ENCODE results near the gene PRRG2.
A peak's percentile ranks its signal among the peaks of the same experiment; 100 is the strongest.

The PRRG2 gene

DNA sequence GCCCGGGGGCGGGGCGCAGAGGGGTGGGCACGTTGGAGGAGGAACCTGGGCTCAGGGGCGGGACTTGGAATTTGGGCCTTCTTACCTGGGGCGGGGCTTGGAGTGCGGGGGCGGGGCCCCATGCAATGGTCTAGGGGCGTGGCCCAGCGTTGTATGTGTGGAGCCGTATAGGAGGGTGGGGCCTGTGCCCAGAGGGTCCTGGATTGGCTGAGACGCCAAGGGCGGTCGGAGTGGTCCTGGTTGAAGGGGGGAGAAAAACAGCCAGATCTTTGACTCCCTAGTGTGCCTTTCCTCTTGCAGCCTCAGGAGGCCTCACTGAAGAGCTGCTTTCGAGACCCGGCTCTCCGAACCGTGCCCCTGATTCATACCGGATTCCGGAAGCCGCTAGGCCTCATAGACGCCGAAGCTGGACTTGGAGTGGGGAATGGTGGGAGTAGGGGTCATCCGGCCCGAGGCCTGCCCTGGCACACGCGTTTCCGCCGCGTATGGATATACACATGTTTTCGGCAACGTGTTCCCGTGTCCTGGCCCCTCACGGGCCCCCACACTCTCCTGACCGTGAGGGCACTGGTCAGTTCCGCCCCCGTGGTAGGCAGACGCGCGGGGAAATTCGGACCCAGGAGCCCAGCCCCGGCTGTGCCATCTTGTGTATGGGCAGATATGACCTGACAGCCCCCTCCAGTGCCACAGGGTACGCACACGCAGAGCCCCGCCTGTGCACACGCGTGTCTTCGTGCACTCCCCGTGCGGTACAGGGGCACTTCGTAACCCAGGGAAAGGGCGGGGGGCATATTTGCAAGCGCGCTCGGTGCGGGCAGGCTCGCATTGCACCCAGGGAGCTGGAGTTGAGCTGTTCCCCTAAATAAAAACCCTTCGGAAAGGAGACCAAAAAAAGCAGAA lies 9.2 kb downstream of the PRRG2 start:
- DNase-seq = peak; percentile 91

DNA sequence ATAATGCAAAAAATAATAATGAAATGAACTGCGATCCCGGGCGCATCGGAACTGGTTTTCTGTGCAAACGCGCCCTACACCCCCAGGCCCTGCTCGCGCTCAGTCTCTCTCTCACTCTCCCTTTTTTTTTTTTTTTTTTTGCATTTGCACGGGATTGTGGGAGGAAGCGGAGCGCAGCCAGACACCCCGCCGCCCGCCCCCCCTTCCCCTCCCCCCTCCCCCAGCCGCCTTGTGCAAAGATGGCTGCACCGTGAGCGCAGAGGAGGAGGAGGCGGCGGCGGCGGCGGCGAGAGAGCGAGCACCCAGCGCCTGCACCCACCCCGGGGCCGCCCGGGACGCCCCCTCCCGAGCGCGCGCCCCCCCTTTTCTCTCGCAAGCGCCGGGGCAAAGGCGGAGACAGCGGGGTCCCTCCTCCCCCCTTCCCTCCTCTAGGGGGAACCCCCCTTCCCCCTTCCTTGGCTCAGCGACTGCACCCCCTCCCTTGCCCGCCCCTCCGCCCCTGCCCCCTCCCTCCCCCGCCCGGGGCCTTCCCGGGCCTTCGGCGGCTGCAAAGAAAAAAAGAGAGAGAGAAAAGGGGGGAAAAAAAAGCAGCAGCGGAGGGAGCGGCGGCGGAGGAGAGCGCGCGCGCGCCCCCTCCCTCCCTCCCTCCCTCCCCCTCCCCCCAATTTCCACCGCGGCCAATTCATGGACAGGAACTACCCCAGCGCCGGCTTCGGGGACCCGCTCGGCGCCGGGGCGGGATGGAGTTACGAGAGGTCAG lies 10.0 kb downstream of the PRRG2 start, which contains the start of gene PRR12:
PRR12 (plus strand) TSS at position 212 of the 760 bp plus-strand sequence; CDS start at position 685, 473 bp downstream.
- peak; percentile 29 for DNase-seq

DNA sequence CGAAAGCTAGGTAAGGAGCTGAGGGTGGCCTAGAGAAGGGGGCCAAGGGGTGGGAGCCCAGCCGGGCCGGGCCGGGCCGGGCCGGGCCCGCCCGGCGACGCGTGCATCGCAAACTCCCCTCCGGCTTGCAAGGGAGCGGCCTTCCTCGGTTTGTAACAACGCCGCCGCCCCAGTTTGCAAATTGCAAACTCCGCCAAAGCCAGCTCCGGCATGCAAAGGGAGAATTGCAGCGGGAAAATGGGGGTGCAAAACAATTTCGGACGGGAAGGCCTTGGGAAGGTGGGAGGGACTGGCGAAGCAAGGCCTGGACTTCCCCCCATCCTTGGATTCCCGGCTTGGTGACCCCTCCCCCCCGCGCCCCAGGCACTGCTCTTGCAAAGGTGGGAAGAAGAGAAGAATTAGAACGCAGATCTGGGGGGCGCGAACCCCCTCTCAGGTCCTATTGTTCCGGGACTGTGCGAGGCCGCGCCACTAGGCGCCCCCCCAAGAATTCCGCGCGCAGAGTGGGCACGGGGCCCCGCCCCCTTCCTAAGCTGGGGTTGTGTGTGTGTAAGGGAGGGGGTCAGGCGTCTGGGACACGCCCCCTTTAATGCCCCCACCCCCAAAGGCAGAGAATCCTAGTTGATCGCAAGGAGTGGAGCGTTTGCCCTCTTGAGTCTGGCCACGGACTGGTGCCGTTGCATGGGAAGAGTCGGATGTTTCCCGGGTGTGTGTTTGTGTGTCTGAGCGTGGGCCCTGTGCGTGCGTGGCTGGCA lies 10.8 kb downstream of the PRRG2 start:
- DNase-seq = no peak

DNA sequence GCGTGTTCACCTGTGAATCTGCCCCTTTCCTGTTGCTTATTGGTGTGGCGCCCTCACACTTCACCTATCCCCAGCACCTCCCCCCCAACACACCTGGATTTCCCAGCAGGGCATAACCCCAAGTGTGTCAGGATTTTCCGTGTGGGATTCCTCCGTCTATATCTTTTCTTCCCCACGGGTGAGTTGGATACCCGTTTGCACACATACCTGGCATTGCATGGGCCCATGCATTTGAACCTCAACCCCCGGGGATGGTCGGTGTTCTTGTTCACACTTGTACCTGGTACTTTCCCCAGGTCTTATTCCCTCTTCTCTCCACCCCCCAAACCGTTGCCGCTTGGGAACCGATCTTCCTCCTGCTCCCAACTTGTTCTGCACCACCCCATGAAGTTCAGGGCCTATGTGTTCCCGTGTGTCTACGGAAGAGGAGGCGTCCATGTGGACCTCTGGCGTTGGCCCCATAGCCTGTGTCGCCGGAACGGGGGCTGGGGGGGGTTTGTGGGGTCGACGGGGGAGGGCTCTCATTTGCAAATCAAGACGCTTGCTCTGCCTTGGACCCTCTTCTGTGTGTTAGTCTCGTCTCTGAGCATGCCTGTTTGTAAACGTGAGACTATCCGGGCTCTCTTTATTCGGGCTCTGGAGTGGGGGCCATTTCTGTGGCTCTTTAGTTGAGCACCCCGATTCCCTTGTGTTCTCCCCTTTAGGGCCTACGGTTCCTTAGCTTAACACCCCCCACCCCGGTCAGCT lies 11.5 kb downstream of the PRRG2 start:
- no peak for DNase-seq

DNA sequence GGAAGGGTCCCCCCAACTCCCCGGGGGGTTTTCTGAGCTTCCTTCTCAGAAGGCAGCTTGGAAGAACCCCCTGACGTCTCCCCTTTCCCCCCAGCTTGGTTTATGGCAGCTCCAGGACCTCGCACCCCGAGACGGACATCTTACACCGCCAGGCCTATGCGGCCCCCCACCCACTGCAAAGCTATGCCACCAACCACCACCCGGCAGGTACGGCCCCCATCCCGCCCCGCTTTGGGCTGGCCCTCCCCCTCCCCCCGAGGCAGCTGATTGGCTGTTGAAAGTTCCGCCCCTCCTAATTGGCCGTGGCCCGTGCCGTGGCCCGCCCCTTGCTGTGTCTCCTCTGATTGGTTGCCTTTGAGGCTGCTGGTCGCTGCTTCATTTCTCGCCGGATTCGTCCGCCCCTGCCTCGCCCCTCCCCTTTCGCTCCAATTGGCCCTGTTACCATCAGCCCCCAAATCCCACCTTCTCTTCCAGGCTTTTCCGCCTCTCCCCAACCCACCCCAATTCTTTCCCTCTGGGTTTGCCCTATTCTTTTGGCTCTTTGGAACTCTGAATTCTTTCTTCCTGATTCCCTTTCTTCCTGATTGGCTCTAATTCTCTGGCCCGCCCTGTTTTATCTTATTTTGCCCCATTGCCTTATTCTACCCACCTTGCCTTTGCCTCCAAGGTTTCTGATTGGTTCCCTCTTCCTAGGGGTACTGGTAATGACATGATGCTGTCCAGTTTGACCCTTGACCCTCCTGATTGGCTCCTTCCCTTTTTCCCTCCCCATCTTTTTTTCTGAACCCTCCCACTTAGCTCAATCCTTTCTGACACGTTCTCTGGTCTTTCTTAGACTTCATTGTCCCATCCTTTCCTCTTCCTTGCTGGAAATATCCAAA lies 12.4 kb downstream of the PRRG2 start:
- no peak for DNase-seq

DNA sequence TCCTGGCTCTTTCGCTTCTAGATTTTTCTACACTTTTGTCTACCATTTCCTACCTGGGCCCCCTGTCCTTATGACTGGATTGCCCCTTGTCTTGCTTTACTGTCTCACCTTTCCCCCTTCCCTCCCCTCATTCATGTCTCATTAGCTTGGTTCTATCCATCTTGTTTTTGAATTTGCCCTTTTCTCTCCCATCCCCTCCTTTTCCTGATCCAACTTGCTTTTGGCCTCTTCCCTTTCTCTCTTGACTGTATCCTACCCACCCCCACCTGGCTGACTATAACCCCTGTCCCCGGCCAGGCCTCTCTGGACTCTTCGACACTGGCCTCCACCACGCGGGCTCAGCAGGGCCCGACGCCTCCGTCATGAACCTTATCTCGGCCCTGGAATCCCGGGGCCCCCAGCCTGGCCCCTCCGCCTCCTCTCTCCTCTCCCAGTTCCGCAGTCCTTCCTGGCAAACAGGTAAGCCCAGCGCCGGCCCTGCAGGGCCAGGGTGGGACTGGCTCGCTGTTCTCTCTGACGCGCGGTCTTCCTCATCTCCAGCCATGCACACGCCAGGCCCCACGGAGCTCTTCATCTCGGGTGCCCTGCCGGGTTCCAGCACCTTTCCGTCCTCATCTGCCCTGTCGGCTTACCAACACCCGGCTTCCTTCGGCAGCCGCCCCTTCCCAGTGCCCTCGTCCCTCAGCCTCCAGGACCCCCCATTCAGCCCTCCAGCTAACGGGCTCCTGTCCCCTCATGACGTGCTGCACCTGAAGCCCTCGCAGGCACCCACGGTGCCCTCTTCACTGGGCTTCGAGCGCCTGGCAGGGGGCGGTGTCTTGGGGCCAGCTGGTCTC lies 13.3 kb downstream of the PRRG2 start:
- DNase-seq = no peak

DNA sequence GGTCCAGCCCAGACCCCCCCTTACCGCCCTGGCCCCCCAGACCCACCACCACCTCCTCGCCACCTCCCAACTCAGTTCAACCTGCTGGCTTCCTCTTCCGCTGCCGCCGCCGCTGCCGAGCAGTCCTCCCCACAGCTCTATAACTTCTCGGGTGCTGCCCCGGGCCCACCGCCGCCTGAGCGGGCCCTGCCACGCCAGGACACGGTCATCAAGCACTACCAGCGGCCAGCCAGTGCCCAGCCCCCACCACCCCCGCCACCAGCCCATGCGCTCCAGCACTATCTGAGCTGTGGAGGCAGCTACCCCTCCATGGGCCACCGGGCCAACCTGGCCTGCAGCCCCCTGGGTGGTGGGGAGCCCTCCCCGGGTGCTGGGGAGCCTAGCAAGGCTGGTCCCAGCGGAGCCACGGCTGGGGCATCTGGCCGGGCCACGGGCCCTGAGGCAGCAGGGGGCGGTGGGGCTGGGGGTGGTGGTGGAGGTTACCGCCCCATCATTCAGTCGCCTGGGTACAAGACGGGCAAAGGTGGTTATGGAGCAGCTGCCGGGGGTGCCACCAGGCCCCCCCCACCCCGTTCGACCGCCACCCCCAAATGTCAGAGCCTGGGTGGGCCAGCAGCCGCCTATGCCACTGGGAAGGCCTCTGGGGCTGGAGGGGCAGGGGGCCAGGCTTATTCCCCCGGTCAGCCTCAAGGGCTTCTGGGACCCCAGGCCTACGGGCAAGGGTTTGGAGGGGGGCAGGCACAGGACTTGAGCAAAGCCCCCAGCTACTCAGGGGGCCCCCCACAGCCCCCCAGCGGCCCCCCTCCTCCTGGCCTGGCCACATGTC lies 14.1 kb downstream of the PRRG2 start:
- no peak for DNase-seq

DNA sequence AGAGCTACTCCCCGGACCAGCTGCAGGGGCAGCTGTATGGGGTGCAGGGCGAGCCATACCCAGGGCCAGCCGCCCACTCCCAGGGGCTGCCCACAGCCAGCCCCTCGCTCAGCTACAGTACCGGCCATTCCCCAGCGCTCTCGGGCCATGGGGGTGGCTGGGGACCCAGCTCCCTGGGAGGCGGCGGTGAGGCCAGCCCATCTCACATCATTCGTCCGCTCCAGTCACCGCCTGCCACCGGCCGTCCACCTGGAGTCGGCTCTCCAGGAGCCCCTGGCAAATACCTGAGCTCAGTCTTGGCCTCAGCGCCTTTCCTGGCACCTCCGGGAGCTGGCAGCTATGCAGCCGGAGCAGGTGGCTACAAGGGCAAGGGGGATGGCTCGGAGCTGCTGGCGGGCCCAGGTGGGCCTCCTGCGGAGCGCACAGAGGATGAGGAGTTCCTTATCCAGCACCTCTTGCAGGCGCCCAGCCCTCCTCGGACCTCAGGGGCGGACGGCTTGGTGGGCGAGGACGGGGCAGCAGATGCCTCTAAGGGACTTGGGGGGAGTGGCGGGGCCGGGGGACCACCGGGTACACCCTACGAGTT lies 14.8 kb downstream of the PRRG2 start:
- DNase-seq = no peak

DNA sequence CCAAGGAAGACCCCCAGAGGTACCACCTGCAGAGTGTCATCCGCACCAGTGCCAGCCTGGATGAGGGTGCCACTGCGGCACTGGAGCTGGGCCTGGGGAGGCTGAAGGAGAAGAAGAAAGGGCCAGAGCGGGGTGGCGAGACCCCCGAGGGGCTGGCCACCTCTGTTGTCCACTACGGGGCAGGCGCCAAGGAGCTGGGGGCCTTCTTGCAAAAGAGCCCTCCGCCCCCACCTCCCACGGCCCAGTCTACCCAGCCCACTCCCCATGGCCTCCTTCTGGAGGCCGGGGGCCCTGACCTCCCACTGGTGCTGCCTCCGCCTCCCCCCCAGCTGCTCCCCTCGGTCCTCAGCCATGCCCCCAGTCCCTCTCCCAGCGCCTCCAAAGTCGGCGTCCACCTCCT lies 15.3 kb downstream of the PRRG2 start:
- no peak for DNase-seq

DNA sequence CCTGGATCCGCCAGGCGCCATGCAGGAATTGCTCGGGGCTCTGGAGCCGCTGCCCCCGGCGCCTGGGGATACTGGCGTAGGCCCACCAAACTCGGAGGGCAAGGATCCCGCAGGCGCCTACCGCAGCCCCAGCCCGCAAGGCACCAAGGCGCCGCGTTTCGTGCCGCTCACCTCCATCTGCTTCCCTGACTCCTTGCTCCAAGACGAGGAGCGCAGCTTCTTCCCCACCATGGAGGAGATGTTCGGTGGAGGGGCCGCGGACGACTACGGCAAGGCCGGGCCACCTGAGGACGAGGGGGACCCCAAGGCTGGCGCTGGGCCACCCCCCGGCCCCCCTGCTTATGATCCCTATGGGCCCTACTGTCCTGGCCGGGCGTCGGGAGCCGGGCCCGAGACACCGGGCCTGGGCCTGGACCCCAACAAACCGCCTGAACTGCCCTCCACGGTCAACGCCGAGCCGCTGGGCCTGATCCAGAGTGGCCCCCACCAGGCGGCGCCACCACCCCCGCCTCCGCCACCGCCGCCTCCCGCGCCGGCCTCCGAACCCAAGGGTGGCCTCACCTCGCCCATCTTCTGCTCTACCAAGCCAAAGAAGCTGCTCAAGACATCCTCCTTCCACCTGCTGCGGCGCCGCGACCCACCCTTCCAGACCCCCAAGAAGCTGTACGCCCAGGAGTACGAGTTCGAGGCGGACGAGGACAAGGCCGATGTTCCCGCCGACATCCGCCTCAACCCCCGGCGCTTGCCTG lies 16.0 kb downstream of the PRRG2 start:
- DNase-seq = no peak

DNA sequence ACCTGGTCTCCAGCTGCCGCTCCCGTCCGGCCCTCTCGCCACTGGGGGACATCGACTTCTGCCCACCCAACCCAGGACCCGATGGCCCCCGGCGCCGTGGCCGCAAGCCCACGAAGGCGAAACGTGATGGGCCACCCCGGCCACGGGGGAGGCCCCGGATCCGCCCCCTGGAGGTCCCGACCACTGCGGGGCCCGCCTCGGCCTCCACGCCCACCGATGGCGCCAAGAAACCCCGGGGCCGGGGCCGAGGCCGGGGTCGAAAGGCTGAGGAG lies 16.5 kb downstream of the PRRG2 start:
- DNase-seq = no peak

DNA sequence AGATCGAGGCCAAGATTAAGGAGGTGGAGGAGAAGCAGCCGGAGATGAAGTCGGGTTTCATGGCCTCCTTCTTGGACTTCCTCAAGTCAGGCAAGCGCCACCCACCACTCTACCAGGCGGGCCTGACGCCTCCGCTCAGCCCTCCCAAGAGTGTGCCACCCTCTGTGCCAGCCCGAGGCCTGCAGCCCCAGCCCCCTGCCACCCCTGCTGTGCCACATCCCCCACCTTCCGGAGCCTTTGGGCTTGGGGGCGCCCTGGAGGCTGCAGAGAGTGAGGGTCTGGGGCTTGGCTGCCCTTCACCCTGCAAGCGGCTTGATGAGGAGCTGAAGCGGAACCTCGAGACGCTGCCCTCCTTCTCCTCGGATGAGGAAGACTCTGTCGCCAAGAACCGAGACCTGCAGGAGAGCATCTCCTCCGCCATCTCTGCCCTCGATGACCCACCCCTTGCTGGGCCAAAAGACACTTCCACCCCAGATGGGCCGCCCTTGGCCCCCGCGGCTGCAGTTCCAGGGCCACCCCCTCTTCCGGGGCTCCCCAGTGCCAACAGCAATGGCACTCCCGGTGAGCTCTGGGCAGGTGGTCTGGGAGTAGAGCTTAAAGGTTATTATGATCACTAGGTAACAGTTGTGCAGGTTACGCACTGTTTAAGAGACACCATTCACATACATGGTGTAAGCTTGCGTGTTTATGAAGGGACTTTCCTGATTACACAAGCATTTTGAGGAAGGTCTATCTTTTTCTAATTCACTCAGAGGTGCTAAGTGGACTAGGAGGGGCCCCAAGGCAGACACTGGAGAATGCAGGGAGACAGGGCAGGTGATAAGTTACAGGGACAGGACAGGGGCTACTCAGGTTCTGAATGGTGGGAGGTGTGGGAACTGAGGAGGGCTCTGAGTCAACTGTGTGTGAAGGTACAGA lies 18.5 kb downstream of the PRRG2 start:
- no peak for DNase-seq

DNA sequence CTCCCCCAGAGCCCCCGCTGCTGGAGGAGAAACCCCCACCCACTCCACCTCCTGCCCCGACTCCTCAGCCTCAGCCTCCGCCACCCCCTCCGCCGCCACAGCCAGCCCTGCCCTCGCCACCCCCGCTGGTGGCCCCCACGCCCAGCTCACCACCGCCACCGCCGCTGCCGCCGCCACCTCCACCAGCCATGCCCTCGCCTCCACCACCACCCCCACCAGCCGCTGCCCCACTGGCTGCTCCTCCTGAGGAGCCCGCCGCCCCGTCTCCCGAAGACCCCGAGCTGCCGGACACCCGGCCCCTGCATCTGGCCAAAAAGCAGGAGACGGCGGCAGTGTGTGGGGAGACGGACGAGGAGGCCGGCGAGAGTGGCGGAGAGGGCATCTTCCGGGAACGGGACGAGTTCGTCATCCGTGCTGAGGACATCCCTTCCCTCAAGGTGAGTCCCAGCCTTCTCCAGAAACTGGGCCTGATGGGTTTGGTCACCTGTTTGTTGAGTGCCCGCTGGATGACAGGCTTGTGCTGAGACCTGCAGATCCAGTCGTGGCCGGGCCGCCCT lies 20.4 kb downstream of the PRRG2 start:
- no peak for DNase-seq

DNA sequence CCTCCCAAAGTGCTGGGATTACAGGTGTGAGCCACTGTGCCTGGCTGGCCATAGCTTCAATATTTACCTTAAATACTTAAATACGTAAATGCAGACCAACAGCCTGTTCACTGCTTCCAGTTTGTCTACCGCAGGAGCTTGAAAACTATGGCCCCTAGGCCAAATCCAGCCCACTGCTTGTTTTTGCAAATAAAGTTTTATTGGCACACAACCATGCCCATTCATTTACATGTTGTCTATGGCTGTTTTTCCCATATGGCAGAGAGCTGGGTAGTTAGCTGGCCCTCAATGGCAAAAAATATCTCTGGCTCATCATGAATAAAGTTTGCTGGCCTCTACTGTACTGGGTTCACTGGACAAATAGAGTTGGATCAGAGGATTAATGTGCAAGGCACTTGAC lies 21.7 kb downstream of the PRRG2 start:
- DNase-seq = no peak

DNA sequence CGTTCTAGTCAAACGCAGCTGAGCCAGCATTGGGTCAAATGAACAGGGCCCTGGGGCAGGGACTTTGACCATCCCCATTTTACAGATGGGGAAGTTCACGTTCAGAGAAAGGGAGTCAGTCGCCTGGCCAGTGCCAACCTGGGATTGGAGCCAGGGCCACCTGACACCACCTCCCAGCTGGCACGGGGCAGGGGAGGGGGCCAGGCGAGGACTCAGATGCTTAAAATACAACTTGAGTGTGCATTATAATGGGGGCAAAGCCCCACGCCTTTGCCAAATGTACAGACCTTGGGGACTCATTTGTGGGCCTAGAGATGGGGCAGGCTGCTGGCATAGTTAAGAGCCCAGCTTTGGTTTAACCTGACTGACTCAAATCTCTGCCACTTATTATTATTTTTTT lies 24.5 kb downstream of the PRRG2 start:
- DNase-seq = no peak

DNA sequence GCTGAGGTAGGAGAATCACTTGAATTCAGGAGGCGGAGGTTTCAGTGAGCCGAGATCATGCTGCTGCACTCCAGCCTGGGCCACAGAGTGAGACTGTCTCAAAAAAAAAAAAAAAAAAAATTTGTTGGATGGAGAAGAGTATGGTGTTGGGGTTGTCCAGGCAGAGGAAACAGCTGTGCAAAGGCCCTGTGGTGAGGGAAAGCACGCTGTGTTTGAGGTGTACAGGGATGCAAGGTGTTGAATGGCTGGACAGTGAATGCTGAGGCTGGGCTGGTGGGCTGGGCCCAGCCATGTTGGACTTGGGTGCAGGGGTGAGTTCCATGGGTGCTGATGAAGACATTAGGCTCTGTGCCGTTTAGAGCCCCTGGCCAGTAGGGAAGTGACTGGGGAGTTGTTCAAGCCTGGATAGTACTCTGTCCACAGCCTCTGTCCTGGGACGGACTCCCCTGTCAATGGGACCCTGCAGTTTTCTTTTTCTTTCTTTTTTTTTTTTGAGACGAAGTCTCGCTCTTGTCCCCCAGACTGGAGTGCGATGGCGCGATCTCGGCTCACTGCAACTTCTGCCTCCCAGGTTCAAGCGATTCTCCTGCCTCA lies 28.5 kb downstream of the PRRG2 start:
- no peak for DNase-seq

DNA sequence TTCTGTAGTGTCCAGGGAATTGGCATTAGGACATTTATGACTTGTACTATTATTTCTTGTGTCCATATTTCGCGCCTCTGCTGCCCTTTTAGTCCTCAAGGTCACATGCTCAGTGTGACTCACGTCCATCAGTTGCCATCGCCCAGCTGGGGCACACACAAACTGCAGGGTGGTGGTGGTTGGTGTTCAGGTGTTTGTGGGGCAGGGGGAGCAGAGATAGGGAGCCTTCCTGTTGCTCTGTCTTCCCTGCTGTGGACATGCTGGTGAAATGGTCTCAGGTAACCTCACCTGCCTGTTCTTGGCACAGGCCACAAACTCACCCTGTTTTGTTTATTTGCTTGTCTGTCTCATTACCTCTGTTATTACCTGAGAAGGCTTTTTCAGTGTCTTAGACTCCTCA lies 32.3 kb downstream of the PRRG2 start:
- DNase-seq = no peak

Data from NCI-H524 treated with DMSO at 0.1 percent for 48 hours (cell line).